Measurements from ENCODE around the gene NEURL2. TPM values are rescaled to one million over a fixed set of nuclear protein-coding genes. Genes with fewer than 3 reads are reported as not detected.

The NEURL2 gene
- total and polyA plus RNA-seq, 10 of the 15 experiments (the other 5 are each of a cell fraction or from before 2014, with no cell fraction given), result 0.53 to 7.0 (median 2.7) TPM

- no peak for TF ChIP-seq BACH1 (IDR thresholded peaks at IDR 0.05; ENCODE audit: borderline replicate concordance)
- TF ChIP-seq SIN3A (IDR thresholded peaks at IDR 0.05; ENCODE audit: low read depth, low read length), result no peak
- TF ChIP-seq, protein P1, sequence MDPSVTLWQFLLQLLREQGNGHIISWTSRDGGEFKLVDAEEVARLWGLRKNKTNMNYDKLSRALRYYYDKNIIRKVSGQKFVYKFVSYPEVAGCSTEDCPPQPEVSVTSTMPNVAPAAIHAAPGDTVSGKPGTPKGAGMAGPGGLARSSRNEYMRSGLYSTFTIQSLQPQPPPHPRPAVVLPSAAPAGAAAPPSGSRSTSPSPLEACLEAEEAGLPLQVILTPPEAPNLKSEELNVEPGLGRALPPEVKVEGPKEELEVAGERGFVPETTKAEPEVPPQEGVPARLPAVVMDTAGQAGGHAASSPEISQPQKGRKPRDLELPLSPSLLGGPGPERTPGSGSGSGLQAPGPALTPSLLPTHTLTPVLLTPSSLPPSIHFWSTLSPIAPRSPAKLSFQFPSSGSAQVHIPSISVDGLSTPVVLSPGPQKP (IDR thresholded peaks at IDR 0.05; ENCODE audit: low read depth, low read length), result no peak
- 0 out of 2 replicates have a peak, but pooled peaks have one; percentile 0 for TF ChIP-seq JUND (IDR thresholded peaks at IDR 0.05; ENCODE audit: low read depth, low read length)
Observed at GRCh38 chr20:45857882-45858216, 33.2 kb downstream of the NEURL2 start (continued).

- CTCF ChIA-PET, result interaction anchor here (1.0 to 2.6 kb wide), 10 partner anchors 15 to 113 kb away, joined by 3 to 11 read pairs (median 4); partner anchors contain the start of gene ZSWIM1
- Histone ChIP-seq H3K4me2 (ENCODE audit: control insufficient read depth, insufficient read depth) (peak within 1 kb of the TSS; percentile 98), H3K4me1 (ENCODE audit: control insufficient read depth, insufficient read depth, low read length) (peaks cover 8% of the 10 kb centered on the region), H3K27ac (ENCODE audit: control insufficient read depth, insufficient read depth) (peak within 1 kb of the TSS; percentile 96), H3K9me3 (replicated peaks; ENCODE audit: control insufficient read depth, insufficient read depth, low read length) (no peaks in the 10 kb centered on the region), H3K4me3 (peak within 1 kb of the TSS; percentile 97), H3K36me3 (ENCODE audit: control insufficient read depth in 2 of 2, insufficient read depth in 2 of 2, low read length in 1 of 2) (no peaks in the 10 kb centered on the region), H3K9ac (ENCODE audit: control insufficient read depth, insufficient read depth, low read length) (peak within 1 kb of the TSS; percentile 89), H2AFZ (ENCODE audit: control insufficient read depth, low read depth, low read length) (peak within 1 kb of the TSS; percentile 98), H4K20me1 (ENCODE audit: control insufficient read depth, insufficient read depth) (no peaks in the 10 kb centered on the region), H3K79me2 (ENCODE audit: control insufficient read depth, insufficient read depth, low read length) (peaks cover 19% of the 10 kb centered on the region), H3K27me3 (replicated peaks in 1 of 2; ENCODE audit: control insufficient read depth in 2 of 2, insufficient read depth in 2 of 2, low read length in 1 of 2) (no peaks in the 10 kb centered on the region)
- peak; percentile 98 for ATAC-seq
- in situ Hi-C loops (cut with MboI) (no loop called here), intact Hi-C loops (cut with micrococcal nuclease; ENCODE audit: unreplicated experiment) (loop anchor here (2.0 to 5.0 kb wide), 3 partner anchors 34 to 78 kb away; partner anchors contain the start of genes CTSA, NEURL2, PCIF1 and UBE2C)
- POLR2A ChIA-PET, result interaction anchor here (0.7 to 2.3 kb wide), 11 partner anchors 24 to 1594 kb away, joined by 3 to 16 read pairs (median 4); partner anchors contain the start of genes CTSA, NEURL2, PCIF1 and UBE2C
- WGBS (ENCODE audit: insufficient coverage, insufficient replicate concordance, low lambda C conversion rate, missing lambda C conversion rate), result under 1% methylated on average over 36 of the region's 36 CpGs
- no TSS peak for BruUV-seq (replicated peaks)
- peak; percentile 100 for DNase-seq (ENCODE audit: low read depth, low spot score)
- SMC1A ChIA-PET (ENCODE audit: uncharacterized antibody, unreplicated experiment), result interaction anchor here (0.8 to 1.5 kb wide), 5 partner anchors 11 to 103 kb away, joined by 3 to 5 read pairs (median 4); partner anchors contain the start of genes PCIF1 and ZSWIM1
- FAIRE-seq, result peak; percentile 97
- RAD21 ChIA-PET (ENCODE audit: unreplicated experiment), result interaction anchor here (0.9 to 1.8 kb wide), 3 partner anchors 15 to 104 kb away, joined by 3 to 6 read pairs (median 5); partner anchors contain the start of gene ZSWIM1
- TF ChIP-seq WRNIP1 (IDR thresholded peaks at IDR 0.05; ENCODE audit: borderline replicate concordance, low read depth, low read length) (0 out of 2 replicates have a peak, but pooled peaks have one; percentile 36), POU2F2 (IDR thresholded peaks at IDR 0.05; ENCODE audit: borderline replicate concordance, low read depth, low read length) (peak; percentile 70), MEF2A (IDR thresholded peaks at IDR 0.05; ENCODE audit: insufficient read depth, low read depth, low read length) (no peak), NR2C2 (IDR thresholded peaks at IDR 0.05; ENCODE audit: borderline replicate concordance, control insufficient read depth, insufficient read length, low read depth) (peak; percentile 90), ZNF592 (IDR thresholded peaks at IDR 0.05) (no peak), CBFB (IDR thresholded peaks at IDR 0.05; ENCODE audit: low read depth) (peak; percentile 39; the same call in 1 of the 2 replicates), FOS (IDR thresholded peaks at IDR 0.05; ENCODE audit: borderline replicate concordance, extremely low read depth, insufficient read length) (peak; percentile 97), SREBF2 (IDR thresholded peaks at IDR 0.05; ENCODE audit: low read length) (no peak), KAT2A (conservative IDR thresholded peaks at IDR 0.05; ENCODE audit: control insufficient read depth, low read depth, low read length) (no peak), RFX5 (IDR thresholded peaks at IDR 0.05; ENCODE audit: low read depth, low read length) (no peak), CREB1 (IDR thresholded peaks at IDR 0.05; ENCODE audit: low read depth) (peak; percentile 83), RB1 (IDR thresholded peaks at IDR 0.05; ENCODE audit: borderline replicate concordance) (peak; percentile 11; the same call in 1 of the 2 replicates)
Observed at GRCh38 chr20:45857114-45857881, 33.7 kb downstream of the NEURL2 start, which contains the start of the genes ACOT8 and ZSWIM3. Gene ACOT8, minus strand, starts transcription at chr20:45857392. Its CDS starts 77 bp downstream, at chr20:45857315. Gene ZSWIM3, plus strand, starts transcription at chr20:45857614. Its CDS starts 212 bp downstream, at chr20:45857826.
